T47D (cell line): Measurements from ENCODE around the gene PALD1.

ENCODE experiments used
- DNase-seq, 2 experiments: peaks; one replicate each; pipeline versions ENCODE4 v3.0.0 to v3.0.0-alpha.2; 2011 to 2012; ENCODE audit warnings: low read depth in 1 of 2, low spot score in 1 of 2
- JUND ChIP-seq: IDR thresholded peaks from 2 replicates; pipeline ENCODE4 v1.6.1; 2012; ENCODE audit warnings: low read depth
- in situ Hi-C: cut with HindIII; loops from 2 replicates; pipeline ENCODE4 v1.10.0; 2016; ENCODE audit warnings: low sequenced_read_pairs, low pct_unique_long_range_greater_than_20kb

PALD1 gene

GRCh38 chr10:70551466-70551865 is 72.9 kb downstream of the PALD1 start:
- in situ Hi-C loops, result no loop called here
- DNase-seq, result no peak
- no peak for TF ChIP-seq JUND

- DNase-seq, result peak; percentile 68 to 84
- in situ Hi-C loops, result no loop called here
- no peak for TF ChIP-seq JUND
Measured at GRCh38 chr10:70551971-70552422, 73.4 kb downstream of the PALD1 start.

GRCh38 chr10:70552586-70552985 is 74.0 kb downstream of the PALD1 start:
- in situ Hi-C loops, result no loop called here
- no peak for DNase-seq
- no peak for TF ChIP-seq JUND

DNA sequence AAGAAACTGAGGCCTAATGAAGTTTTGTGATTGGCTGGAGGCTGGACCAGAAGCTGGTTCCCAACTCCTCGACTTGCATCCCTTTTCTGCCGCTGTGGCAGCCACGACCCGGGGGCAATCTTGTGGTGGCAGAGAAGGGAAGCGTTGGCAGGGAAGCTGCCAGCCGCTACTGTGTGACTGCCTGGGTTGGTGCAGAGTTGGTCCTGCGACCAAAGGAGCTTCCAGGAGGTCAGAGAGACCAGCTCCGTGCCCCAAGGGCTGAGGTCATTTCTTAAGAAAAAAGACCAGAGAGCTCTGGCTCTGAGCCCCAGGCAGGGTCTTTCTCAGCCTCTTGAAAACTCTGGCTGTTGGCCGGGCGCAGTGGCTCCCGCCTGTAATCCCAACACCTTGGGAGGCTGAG is 76.8 kb downstream of the PALD1 start:
- in situ Hi-C loops, result no loop called here
- no peak for TF ChIP-seq JUND
- no peak for DNase-seq

DNA sequence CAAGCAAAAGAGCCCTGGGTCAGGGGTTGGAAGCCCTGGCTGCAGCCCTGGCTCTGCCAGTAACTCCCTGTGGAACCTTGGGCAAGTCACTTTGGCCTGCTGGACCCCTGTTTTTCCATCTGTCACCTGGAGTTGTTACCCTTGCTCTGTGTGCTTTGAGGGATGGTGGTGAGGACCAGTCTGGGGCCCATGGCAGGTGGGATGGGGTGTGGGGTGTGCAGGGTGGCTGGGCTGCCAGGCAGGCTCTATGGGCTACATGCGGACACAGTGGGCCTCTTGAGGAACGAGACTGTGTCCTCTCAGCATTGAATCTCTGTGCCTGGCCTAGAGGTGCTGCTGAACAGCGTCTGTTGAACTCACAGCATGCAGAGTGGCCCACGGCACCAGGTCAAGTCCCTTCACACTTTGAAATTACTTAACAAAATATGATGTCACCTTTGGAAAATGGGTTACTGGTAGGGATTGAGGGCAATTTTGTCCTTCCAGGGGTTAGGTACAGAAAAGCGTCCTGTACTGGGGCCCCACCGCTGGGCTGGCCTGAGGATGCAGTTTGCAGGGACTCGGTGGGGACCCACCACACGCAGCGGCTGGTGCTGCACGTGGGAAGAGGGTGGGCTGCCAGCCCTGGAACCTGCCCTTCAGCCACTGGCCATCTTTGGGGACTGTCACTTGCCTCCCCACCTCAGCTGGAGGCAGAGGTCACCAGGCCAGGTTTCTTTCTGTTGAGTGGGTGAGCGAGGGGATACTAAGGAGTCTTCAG is 78.7 kb downstream of the PALD1 start:
- no peak for DNase-seq
- in situ Hi-C loops, result no loop called here
- TF ChIP-seq JUND, result no peak

DNA sequence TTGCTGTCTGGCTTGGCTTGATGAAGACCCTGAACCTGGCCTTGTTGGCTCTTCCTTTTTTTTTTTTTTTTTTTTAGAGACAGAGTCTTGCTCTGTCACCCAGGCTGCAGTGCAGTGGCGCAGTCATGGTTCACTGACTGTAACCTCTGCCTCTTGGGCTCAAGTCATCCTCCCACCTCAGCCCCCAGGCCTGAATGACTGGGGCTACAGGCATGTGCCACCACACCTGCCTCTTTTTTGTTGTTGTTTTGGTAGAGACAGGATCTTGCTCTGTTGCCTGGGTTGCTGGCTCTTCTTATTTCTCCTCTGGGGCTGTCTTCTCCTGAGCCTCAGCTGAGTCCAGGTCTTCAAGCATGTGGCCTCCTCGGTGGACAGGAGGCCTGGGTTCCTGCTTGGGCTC is 79.3 kb downstream of the PALD1 start:
- no peak for DNase-seq
- no peak for TF ChIP-seq JUND
- in situ Hi-C loops, result no loop called here

GRCh38 chr10:70558295-70558694 is 79.7 kb downstream of the PALD1 start:
- no peak for DNase-seq
- no peak for TF ChIP-seq JUND
- in situ Hi-C loops, result no loop called here

GRCh38 chr10:70558871-70559810 is 80.6 kb downstream of the PALD1 start:
- in situ Hi-C loops, result no loop called here
- TF ChIP-seq JUND, result no peak
- peak; percentile 35 to 51 for DNase-seq

DNA sequence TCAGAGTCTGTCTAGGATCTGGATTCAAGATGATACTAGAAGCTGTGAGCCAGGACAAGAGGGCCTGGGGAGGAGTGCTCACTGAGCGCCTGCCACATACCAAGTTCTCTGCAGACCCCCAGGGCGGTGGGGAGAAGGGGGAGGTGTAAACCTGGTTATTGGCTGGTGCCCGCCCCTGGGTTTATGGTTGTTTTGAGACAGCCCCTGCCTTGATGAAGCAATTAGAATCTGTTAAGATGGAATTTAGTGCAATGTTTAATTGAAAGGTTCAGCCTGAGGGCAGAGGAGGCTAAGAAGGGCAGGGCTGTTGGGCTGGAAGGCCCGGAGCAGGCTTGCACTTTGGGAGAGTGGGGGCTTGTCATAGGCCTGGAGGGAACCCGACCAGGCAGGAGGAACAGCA is 81.3 kb downstream of the PALD1 start:
- TF ChIP-seq JUND, result no peak
- in situ Hi-C loops, result no loop called here
- DNase-seq, result no peak

DNA sequence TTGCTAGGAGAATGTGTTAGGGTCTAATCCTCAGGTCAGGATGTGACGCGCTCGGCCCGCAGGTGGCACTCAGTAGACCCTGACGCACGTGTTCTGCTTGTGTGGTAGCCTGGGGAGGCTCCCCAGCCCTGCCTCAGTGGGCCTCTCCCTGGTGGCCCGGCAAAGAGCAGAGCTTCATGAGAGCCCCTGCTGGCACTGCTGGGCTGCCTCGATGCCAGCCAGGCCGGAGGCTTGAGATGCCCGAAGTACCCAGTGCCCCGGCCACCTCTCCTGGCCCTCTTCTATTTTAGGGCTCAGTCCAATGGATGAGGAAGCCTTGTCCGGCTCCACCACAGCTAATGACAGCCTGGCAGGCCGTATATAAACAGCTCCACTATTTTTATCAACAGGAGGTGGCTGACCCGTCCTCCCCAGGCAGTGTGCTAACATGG is 82.0 kb downstream of the PALD1 start:
- in situ Hi-C loops, result no loop called here
- no peak for TF ChIP-seq JUND
- DNase-seq, result no peak

DNA sequence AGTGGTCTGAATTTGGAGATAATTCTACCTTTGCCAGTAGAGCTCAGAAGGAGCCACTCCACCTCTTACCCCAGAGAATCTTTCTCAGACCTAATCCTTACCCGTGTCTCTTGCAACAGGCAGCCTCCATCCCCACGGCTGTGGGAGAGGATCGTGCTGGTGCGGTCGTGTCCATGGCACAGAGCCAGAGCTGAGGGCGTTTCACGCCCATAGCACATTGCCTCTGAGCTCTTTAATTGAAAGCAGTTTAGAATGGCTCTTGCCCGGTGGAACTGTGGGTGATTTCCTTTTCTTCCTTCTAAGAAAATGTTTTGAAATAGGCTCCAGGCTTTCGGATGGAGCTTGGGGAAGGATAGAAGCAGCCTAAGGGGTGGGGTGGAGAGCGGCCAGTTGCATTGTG is 82.5 kb downstream of the PALD1 start:
- no peak for TF ChIP-seq JUND
- in situ Hi-C loops, result no loop called here
- no peak for DNase-seq

- TF ChIP-seq JUND, result no peak
- in situ Hi-C loops, result no loop called here
- no peak for DNase-seq
Measured at GRCh38 chr10:70561558-70561957, 83.0 kb downstream of the PALD1 start.
